K562 (cell line): ENCODE results near the gene CLCA1. TPM values are rescaled to one million over a fixed set of nuclear protein-coding genes. Genes with fewer than 3 reads are reported as not detected.

Source experiments
- ATF3 ChIP-seq, 2 experiments: fragments of 450-650 bp in 1 of 2; sonication (generic) in 1 of 2; formaldehyde crosslinking in 1 of 2; IDR thresholded peaks in 1 of 2; conservative IDR thresholded peaks in 1 of 2; 2 replicates each; pipeline versions ENCODE4 v1.6.1 to v1.8.1; 2016 to 2023; ENCODE audit warnings: mild to moderate bottlenecking in 2 of 2, moderate library complexity in 2 of 2, inconsistent platforms in 1 of 2, missing genetic modification reagents in 1 of 2
- BRD4 ChIP-seq: fragments of 200-600 bp; sonication (generic); IDR thresholded peaks from 2 replicates; pipeline ENCODE4 v1.6.1; 2017; ENCODE audit warnings: inconsistent platforms
- E4F1 ChIP-seq: fragments of 250-450 bp; sonication (Bioruptor Pico); IDR thresholded peaks from 2 replicates; pipeline ENCODE4 v1.5.0; 2021; ENCODE audit warnings: mild to moderate bottlenecking, borderline replicate concordance
- FOXA3 ChIP-seq, 2 experiments: fragments of 450-650 bp in 1 of 2; sonication (generic) in 1 of 2; formaldehyde crosslinking; IDR thresholded peaks in 1 of 2; conservative IDR thresholded peaks in 1 of 2; 2 replicates each; pipeline versions ENCODE4 v1.4.0 to v1.8.0; 2020 to 2022; ENCODE audit warnings: mild to moderate bottlenecking in 2 of 2, missing genetic modification reagents in 1 of 2
- GATAD2A ChIP-seq: fragments of 450-650 bp; IDR thresholded peaks from 2 replicates; pipeline ENCODE4 v1.6.1; 2017
- HDAC3 ChIP-seq: fragments of 450-650 bp; IDR thresholded peaks from 2 replicates; pipeline ENCODE4 v1.6.1; 2018; ENCODE audit warnings: borderline replicate concordance, mild to moderate bottlenecking, moderate library complexity; ENCODE audit not compliant: partially characterized antibody
- MEF2D ChIP-seq: conservative IDR thresholded peaks from 2 replicates; pipeline ENCODE4 v1.6.1; 2016; ENCODE audit warnings: low read depth, missing genetic modification characterization, missing compliant biosample characterization
- MTF1 ChIP-seq: fragments of 250-450 bp; sonication (Bioruptor Pico); IDR thresholded peaks from 2 replicates; pipeline ENCODE4 v1.9.0; 2021; ENCODE audit warnings: moderate library complexity, mild to moderate bottlenecking, inconsistent platforms, borderline replicate concordance
- NEUROD1 ChIP-seq: fragments of 150-350 bp; IDR thresholded peaks from 2 replicates; pipeline ENCODE4 v1.6.1; 2014; ENCODE audit warnings: borderline replicate concordance, low read length, low read depth; ENCODE audit not compliant: partially characterized antibody
- POLR2A ChIP-seq: fragments of 450-650 bp; conservative IDR thresholded peaks from 2 replicates; pipeline ENCODE4 v1.6.1; 2016
- POLR2AphosphoS2 ChIP-seq: IDR thresholded peaks from 2 replicates; pipeline ENCODE4 v1.6.1; 2012; ENCODE audit warnings: low read length, improper control_type of control experiment
- POLR2B ChIP-seq: fragments of 450-650 bp; IDR thresholded peaks from 2 replicates; pipeline ENCODE4 v1.6.1; 2018; ENCODE audit warnings: low read depth; ENCODE audit not compliant: partially characterized antibody
- PTTG1 ChIP-seq: fragments of 450-650 bp; IDR thresholded peaks from 2 replicates; pipeline ENCODE4 v1.6.1; 2016; ENCODE audit warnings: low read depth, mild to moderate bottlenecking, missing genetic modification characterization, missing compliant biosample characterization
- RBM39 ChIP-seq: fragments of 200-400 bp; formaldehyde crosslinking; optimal IDR thresholded peaks from 2 replicates; pipeline ENCODE3; 2018; ENCODE audit warnings: low read depth, low read length
- SMAD3 ChIP-seq: fragments of 450-650 bp; formaldehyde crosslinking; conservative IDR thresholded peaks from 2 replicates; pipeline ENCODE4 v1.4.0; 2020; ENCODE audit warnings: mild to moderate bottlenecking
- SP2 ChIP-seq: IDR thresholded peaks from 2 replicates; pipeline ENCODE4 v1.6.1; 2011; ENCODE audit warnings: mild to moderate bottlenecking, low read depth, low read length, moderate library complexity; ENCODE audit not compliant: poor library complexity, severe bottlenecking; ENCODE audit errors: extremely low read depth
- polyA plus RNA-seq, 8 experiments: library from polyadenylated mRNA; depleted of rRNA in 4 of 8; stranded (reverse) in 5 of 8; unstranded in 3 of 8; fragments of >200 nt; fragmentation: Nextera tagmentation in 2 of 8; fragmentation: Illumina TruSeq in 1 of 8; extraction: Ambion mirVana in 2 of 8; extraction: Trizol in 1 of 8; gene quantifications; 2 replicates each; pipeline versions ENCODE4 v1.2.1 to v1.2.3, GENCODE V29; 2011 to 2014; ENCODE audit warnings: inconsistent platforms in 1 of 8, missing spikeins in 1 of 8
- total RNA-seq, 7 experiments: library from RNA; depleted of rRNA in 6 of 7; stranded (reverse); fragments of >200 nt in 6 of 7; fragmentation: Illumina TruSeq in 2 of 7; extraction: Trizol in 2 of 7; gene quantifications; 2 replicates each; pipeline versions ENCODE4 v1.2.1 to v1.2.3, GENCODE V29; 2011 to 2021; ENCODE audit warnings: low replicate concordance in 1 of 7
- TF ChIP-seq, protein P1 (sequence below): sonication (generic); formaldehyde crosslinking; IDR thresholded peaks from 2 replicates; pipeline ENCODE4 v1.8.0; 2022; ENCODE audit warnings: mild to moderate bottlenecking, missing genetic modification reagents
- TF ChIP-seq, protein P2 (sequence below): IDR thresholded peaks from 2 replicates; pipeline ENCODE4 v1.6.1; 2011; ENCODE audit warnings: borderline replicate concordance, low read depth, mild to moderate bottlenecking, moderate library complexity, low read length; ENCODE audit not compliant: insufficient read depth, poor library complexity, severe bottlenecking

Gene CLCA1
- total and polyA plus RNA-seq, 9 of the 15 experiments (the other 6 are each of a cell fraction or from before 2014, with no cell fraction given), result 0.03 to 0.08 (median 0.04) TPM; not detected in 6

GRCh38 chr1:86461482-86461881 is 7.2 kb upstream of the CLCA1 start (continued):
- TF ChIP-seq ATF3 (IDR thresholded peaks at IDR 0.05), result no peak
- TF ChIP-seq ATF3 (CRISPR knock-in tag; conservative IDR thresholded peaks at IDR 0.05), result no peak
- TF ChIP-seq NEUROD1, result peak; percentile 46
- TF ChIP-seq POLR2A, result no peak
- TF ChIP-seq RBM39, result no peak
- no peak for TF ChIP-seq BRD4
- TF ChIP-seq POLR2AphosphoS2, result no peak
- no peak for TF ChIP-seq SP2
- peak; percentile 98 for TF ChIP-seq MTF1 (CRISPR knock-in tag)
- TF ChIP-seq, protein P1, sequence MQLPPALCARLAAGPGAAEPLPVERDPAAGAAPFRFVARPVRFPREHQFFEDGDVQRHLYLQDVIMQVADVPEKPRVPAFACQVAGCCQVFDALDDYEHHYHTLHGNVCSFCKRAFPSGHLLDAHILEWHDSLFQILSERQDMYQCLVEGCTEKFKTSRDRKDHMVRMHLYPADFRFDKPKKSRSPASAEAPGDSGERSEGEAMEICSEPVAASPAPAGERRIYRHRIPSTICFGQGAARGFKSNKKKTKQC (CRISPR knock-in tag), result no peak
- TF ChIP-seq, protein P2, sequence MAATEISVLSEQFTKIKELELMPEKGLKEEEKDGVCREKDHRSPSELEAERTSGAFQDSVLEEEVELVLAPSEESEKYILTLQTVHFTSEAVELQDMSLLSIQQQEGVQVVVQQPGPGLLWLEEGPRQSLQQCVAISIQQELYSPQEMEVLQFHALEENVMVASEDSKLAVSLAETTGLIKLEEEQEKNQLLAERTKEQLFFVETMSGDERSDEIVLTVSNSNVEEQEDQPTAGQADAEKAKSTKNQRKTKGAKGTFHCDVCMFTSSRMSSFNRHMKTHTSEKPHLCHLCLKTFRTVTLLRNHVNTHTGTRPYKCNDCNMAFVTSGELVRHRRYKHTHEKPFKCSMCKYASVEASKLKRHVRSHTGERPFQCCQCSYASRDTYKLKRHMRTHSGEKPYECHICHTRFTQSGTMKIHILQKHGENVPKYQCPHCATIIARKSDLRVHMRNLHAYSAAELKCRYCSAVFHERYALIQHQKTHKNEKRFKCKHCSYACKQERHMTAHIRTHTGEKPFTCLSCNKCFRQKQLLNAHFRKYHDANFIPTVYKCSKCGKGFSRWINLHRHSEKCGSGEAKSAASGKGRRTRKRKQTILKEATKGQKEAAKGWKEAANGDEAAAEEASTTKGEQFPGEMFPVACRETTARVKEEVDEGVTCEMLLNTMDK, result no peak
- TF ChIP-seq HDAC3, result peak; percentile 55
- TF ChIP-seq PTTG1 (tag), result peak; percentile 96
- TF ChIP-seq GATAD2A, result peak; percentile 94
- peak; percentile 66; the same call in 1 of the 2 replicates for TF ChIP-seq E4F1 (CRISPR knock-in tag)
- TF ChIP-seq FOXA3 (CRISPR knock-in tag; conservative IDR thresholded peaks at IDR 0.05 in 1 of 2, IDR thresholded peaks at IDR 0.05 in 1 of 2), result peak in 1 of 2 experiments; percentile 70; a peak in 2 of 4 replicates
- TF ChIP-seq POLR2B, result no peak
- peak; percentile 95 for TF ChIP-seq MEF2D (tag)
- TF ChIP-seq SMAD3, result peak; percentile 98
